Body of pancreas (tissue), 4 donors: ENCODE data around the gene SSC4D. TPM values are rescaled to one million over a fixed set of nuclear protein-coding genes. Genes with fewer than 3 reads are reported as not detected.
"Not testable (repeated sequence)": the region's sequence is repeated elsewhere in the genome, so short reads cannot be mapped to it uniquely, and the experiment has no call there.

Experiments used
- ATAC-seq: fragments of 150-250 bp; one replicate; pipeline ENCODE4 v1.9.1; 2016
- DNase-seq, 4 donors: peaks; one replicate each; pipeline ENCODE4 v3.0.0-alpha.2; 2019
- H3K27ac ChIP-seq, 4 donors: fragments of 200-600 bp; sonication (generic); 1 replicate in 3 of 4; 2 replicates in 1 of 4; pipeline versions ENCODE4 v1.5.1 to v1.6.1; 2016 to 2019; ENCODE audit warnings: mild to moderate bottlenecking in 1 of 4, mixed read lengths in 1 of 4, moderate library complexity in 1 of 4
- H3K27me3 ChIP-seq, 2 donors: fragments of 200-600 bp; sonication (generic); one replicate each; pipeline ENCODE4 v1.6.0; 2016; ENCODE audit warnings: mild to moderate bottlenecking in 1 of 2
- H3K36me3 ChIP-seq, 2 donors: fragments of 200-600 bp; sonication (generic); replicated peaks in 1 of 2; 2 replicates each; pipeline ENCODE4 v1.5.1; 2016; ENCODE audit warnings: low read depth in 2 of 2; ENCODE audit not compliant: insufficient read depth in 1 of 2
- H3K4me1 ChIP-seq: fragments of 200-600 bp; sonication (generic); one replicate; pipeline ENCODE4 v1.6.0; 2016
- H3K4me3 ChIP-seq, 2 donors: fragments of 200-600 bp; sonication (generic); 1 replicate in 1 of 2; 2 replicates in 1 of 2; pipeline ENCODE4 v1.5.1; 2016 to 2019
- H3K9me3 ChIP-seq, 3 donors: fragments of 200-600 bp; sonication (generic); 1 replicate in 2 of 3; 2 replicates in 1 of 3; pipeline ENCODE4 v1.5.1; 2016
- POLR2A ChIP-seq, 3 donors: fragments of 450-650 bp; IDR thresholded peaks; one replicate each; pipeline ENCODE4 v1.6.1; 2016; ENCODE audit warnings: antibody characterized with exemption in 3 of 3, mild to moderate bottlenecking in 2 of 3
- WGBS, 2 donors: methylation state at CpG; one replicate each; pipeline ENCODE4 v1.1.5; 2017; 5-methylcytosine and 5-hydroxymethylcytosine counted together
- intact Hi-C: fragments of 100-400 bp; cut with DNase I; formaldehyde crosslinking; loops from one replicate; pipeline ENCODE4 v1.15.1; 2023
- total RNA-seq, 2 donors: library from RNA; depleted of rRNA; stranded (reverse); fragments of >200 nt; gene quantifications; one replicate each; pipeline ENCODE4 v1.1.0, GENCODE V29; 2016
- TF ChIP-seq, protein P1 (sequence below), 7 experiments: fragments of 450-650 bp in 4 of 7; fragments of 200-600 bp in 3 of 7; sonication (generic) in 3 of 7; IDR thresholded peaks; one replicate each; pipeline ENCODE4 v1.5.1; 2016 to 2019; ENCODE audit warnings: antibody characterized with exemption in 7 of 7

The SSC4D gene
- total RNA-seq, 2 donors from 2014 or later = 3.6 to 7.6 TPM

DNA sequence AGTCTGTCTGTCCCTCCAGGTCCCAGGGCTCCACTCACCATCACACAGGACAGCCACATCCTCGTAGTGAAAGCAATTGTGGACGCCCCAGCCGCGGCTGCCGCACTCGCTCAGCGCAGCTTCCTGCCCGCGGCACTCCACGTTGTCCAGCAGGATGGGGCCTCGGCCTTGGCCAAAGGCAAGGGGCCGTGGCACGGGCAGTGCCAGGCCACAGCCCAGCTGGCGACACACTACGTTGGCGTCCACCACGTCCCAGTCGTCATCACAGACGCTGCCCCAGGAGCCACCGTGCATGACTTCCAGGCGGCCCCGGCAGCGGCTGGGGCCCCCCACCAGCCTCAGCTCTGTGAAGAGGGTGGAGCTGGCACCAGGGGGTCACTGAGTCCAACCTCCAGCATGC, 9.2 kb downstream of the SSC4D start:
- no peak for TF ChIP-seq POLR2A (IDR thresholded peaks at IDR 0.05)
- TF ChIP-seq, protein P1, sequence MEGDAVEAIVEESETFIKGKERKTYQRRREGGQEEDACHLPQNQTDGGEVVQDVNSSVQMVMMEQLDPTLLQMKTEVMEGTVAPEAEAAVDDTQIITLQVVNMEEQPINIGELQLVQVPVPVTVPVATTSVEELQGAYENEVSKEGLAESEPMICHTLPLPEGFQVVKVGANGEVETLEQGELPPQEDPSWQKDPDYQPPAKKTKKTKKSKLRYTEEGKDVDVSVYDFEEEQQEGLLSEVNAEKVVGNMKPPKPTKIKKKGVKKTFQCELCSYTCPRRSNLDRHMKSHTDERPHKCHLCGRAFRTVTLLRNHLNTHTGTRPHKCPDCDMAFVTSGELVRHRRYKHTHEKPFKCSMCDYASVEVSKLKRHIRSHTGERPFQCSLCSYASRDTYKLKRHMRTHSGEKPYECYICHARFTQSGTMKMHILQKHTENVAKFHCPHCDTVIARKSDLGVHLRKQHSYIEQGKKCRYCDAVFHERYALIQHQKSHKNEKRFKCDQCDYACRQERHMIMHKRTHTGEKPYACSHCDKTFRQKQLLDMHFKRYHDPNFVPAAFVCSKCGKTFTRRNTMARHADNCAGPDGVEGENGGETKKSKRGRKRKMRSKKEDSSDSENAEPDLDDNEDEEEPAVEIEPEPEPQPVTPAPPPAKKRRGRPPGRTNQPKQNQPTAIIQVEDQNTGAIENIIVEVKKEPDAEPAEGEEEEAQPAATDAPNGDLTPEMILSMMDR (IDR thresholded peaks at IDR 0.05) = no peak
- no peak for ATAC-seq
- DNase-seq = no peak
- intact Hi-C loops = no loop called here
- H3K4me3 ChIP-seq = no peak overlapping the region
- H3K27ac ChIP-seq = no peak overlapping the region
- no peaks in the 10 kb centered on the region for H3K27me3 ChIP-seq
- H3K9me3 ChIP-seq = no peaks in the 10 kb centered on the region
- 86 to 89% methylated on average over 7 to 16 of the region's 23 CpGs for WGBS, 2 donors
- H3K4me1 ChIP-seq = peaks cover 16% of the 10 kb centered on the region
- no peaks in the 10 kb centered on the region for H3K36me3 ChIP-seq

DNA sequence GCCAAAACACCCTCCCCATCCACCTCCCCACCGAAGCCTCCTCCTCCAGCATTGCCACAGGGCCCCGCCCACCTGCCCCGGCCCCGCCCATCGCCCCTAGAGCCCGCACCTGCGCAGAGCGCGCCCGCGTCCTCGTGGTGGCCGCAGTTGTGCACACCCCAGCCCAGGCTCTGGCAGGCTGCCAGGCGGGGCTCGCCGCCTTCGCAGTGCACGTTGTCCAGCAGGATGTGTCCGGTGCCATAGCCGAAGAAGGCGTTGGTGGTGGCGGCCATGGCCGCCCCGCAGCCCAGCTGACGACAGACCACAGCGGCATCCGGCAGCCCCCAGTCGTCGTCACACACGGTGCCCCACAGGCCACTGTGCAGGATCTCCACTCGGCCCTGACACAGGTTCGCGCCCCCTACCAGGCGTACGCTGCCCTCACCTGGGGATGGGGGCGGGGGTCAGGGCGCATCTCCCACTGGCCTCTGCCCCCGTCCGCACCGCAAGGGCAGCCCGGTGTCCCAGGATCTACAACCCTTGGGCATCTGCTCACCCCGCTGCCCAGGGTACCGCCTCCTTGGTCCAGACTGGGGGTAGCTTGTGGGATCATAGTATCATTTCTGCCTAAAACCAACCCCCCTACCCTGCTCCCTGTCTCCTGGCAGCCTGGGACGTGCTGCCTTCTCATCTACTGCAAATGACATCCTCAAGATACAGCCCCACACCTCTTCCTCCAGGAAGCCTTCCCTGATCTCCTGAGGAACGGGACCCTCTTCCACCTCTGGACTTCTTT, 11.9 kb downstream of the SSC4D start:
- Histone ChIP-seq H3K4me3 (peak overlapping the region in 1 of 2 donors; percentile 33), H3K9me3 (no peaks in the 10 kb centered on the region), H3K4me1 (peaks cover 28% of the 10 kb centered on the region), H3K36me3 (no peaks in the 10 kb centered on the region), H3K27me3 (no peaks in the 10 kb centered on the region), H3K27ac (no peak overlapping the region)
- DNase-seq = peak; percentile 79 to 87 (median 86)
- 11 to 73% methylated on average over 3 to 45 of the region's 45 CpGs for WGBS, 2 donors
- intact Hi-C loops = no loop called here
- peak; percentile 36 for ATAC-seq
- TF ChIP-seq, protein P1 (IDR thresholded peaks at IDR 0.05) = no peak
- TF ChIP-seq POLR2A (IDR thresholded peaks at IDR 0.05) = peak in 2 of 3 donors; percentile 28 to 30

DNA sequence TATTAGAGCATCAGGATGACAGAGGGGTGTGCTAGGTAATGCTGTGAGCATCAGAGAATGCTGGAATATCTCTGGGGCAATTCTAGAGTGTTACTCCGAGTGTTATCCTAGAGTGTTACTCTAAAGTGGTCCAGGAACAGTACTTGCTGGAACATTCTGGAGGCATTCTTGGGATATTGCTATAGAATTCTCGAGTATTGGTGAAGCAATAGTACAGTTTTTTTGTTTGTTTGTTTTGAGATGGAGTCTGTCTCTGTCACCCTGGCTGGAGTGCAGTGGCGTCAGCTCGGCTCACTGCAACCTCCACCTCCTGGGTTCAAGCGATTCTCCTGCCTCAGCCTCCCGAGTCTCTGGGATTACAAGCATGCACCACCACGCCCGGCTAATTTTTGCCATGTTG, 12.6 kb downstream of the SSC4D start:
- ATAC-seq (no peak), DNase-seq (no peak)
- H3K27me3 ChIP-seq = no peaks in the 10 kb centered on the region
- H3K4me1 ChIP-seq = peaks cover 35% of the 10 kb centered on the region
- H3K27ac ChIP-seq = no peak overlapping the region
- no peaks in the 10 kb centered on the region for H3K36me3 ChIP-seq
- intact Hi-C loops = no loop called here
- no peak overlapping the region for H3K4me3 ChIP-seq
- TF ChIP-seq, protein P1 (IDR thresholded peaks at IDR 0.05) = no peak
- TF ChIP-seq POLR2A (IDR thresholded peaks at IDR 0.05) = no peak
- no peaks in the 10 kb centered on the region for H3K9me3 ChIP-seq
- WGBS, 2 donors = 46 to 62% methylated on average over 8 of the region's 8 CpGs

DNA sequence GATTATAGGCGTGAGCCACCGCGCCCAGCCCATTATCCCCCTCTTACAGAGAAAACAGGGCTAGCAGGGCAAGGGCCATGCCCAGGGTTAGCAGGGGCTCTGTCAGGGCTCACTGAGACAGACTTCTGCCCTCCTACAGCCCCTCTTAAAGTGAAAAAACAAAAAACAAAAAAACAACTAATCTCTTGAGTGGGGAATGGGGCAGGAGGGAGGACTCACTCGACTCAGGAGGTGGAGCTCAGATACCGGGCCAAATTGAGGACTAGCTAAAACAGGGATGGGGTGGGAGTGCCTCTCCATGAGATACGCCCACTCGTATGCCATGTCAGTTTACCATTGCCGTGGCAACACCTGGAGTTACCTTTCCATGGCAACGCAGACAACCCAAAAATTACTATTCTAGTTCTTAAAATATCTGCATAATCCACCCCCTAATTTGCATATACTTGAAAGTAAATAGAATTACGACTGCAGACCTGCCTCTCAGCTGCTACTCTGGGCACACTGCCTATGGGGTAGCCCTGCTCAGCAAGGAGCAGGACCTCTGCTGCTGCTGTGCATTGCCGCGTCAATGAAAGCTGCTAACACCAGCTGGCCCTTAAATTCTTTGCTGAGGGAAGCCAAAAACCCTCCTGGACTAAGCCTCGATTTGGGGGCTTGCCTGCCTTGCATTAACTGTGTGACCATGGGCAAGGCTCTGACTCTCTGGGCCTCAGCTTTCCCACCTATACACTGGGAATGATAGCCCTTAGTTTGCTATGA, 13.4 kb downstream of the SSC4D start:
- no peaks in the 10 kb centered on the region for H3K27me3 ChIP-seq
- H3K4me1 ChIP-seq = peaks cover 38% of the 10 kb centered on the region
- intact Hi-C loops = no loop called here
- DNase-seq (no peak), ATAC-seq (no peak)
- TF ChIP-seq POLR2A (IDR thresholded peaks at IDR 0.05) = no peak
- TF ChIP-seq, protein P1 (IDR thresholded peaks at IDR 0.05) = no peak
- 71 to 74% methylated on average over 12 to 13 of the region's 13 CpGs for WGBS, 2 donors
- no peak overlapping the region for H3K27ac ChIP-seq
- H3K9me3 ChIP-seq = no peaks in the 10 kb centered on the region
- no peaks in the 10 kb centered on the region for H3K36me3 ChIP-seq
- no peak overlapping the region for H3K4me3 ChIP-seq

DNA sequence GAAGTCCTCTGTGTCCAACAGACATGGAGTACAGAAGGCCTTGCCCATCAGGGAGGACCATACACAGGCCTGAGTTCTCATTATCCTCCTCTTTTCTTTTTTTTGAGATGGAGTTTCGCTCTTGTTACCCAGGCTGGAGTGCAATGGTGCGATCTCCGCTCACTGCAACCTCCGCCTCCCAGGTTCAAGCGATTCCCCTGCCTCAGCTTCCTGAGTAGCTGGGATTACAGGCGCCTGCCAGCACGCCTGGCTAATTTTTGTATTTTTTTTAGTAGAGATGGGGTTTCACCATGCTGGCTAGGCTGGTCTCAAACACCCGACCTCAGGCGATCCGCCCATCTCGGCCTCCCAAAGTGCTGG, 13.9 kb downstream of the SSC4D start:
- H3K27me3 ChIP-seq, DNase-seq, H3K36me3 ChIP-seq, H3K9me3 ChIP-seq, H3K4me3 ChIP-seq, intact Hi-C loops, H3K27ac ChIP-seq, ATAC-seq: not testable (repeated sequence)
- WGBS, 2 donors = 93 to 94% methylated on average over 11 of the region's 11 CpGs
- H3K4me1 ChIP-seq = peaks cover 38% of the 10 kb centered on the region
